GM21360 (cell line): ENCODE measurements around the gene P2RX7.

Source experiments
- ATAC-seq: cut with Tn5 transposase; IDR thresholded peaks from one replicate; pipeline ENCODE4 v1.9.1; 2021; ENCODE audit warnings: mild to moderate bottlenecking, moderate library complexity; ENCODE audit not compliant: unreplicated experiment

Gene P2RX7

DNA sequence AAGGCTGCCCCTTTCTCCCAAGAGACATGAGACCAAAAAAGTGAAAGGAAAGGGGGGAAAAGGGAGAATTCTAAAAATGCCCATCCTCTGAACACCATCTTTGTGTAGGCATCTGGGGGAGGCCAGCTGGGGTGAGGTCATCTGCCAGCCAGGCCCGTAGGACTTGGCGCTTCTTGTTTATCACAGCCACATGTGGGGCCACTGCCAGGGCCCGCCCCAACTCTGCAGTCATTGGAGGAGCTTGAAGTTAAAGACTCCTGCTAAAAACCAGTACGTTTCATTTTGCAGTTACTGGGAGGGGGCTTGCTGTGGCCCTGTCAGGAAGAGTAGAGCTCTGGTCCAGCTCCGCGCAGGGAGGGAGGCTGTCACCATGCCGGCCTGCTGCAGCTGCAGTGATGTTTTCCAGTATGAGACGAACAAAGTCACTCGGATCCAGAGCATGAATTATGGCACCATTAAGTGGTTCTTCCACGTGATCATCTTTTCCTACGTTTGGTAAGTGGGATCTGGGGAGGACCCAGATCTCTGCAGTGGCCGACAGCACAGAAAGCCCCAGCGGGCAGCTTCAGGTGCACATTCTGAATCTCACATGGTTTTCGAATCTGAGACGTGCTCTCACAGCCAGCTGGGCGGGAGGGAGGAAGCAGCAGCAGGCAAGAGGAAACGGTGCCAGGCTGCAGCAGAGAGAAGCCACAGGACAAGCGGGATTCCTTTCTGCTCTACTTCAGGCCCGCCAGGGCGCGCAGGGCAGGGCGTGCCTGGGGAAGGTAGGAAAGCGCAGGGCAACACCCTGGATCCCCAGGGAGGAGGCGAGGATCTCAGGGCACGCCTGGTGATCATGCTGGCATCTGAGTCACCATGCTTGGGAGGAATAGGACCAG, at the start of gene P2RX7:
P2RX7 (plus strand) TSS at position 276 of the 881 bp plus-strand sequence; CDS start at position 371, 95 bp downstream.
- no peak for ATAC-seq

DNA sequence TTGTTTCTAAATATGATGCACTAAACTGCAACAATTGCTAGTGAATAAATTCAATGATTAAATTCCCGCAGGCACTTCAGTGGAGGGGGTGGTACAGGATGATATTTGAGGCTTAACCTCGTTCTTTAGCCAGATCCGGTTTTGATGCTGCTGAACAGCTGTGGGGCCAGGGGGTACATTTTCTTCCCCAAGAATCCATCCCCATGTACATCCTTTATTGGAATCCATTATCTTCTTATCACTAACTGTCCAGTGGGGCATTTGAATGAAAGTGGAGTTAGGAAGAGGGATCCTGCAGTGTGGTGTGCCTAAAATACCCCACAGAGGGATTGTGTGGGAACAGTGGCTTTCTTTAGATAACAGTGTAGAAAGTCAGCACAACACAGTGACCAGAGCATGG, 48.4 kb upstream of the P2RX7 start:
- no peak for ATAC-seq

DNA sequence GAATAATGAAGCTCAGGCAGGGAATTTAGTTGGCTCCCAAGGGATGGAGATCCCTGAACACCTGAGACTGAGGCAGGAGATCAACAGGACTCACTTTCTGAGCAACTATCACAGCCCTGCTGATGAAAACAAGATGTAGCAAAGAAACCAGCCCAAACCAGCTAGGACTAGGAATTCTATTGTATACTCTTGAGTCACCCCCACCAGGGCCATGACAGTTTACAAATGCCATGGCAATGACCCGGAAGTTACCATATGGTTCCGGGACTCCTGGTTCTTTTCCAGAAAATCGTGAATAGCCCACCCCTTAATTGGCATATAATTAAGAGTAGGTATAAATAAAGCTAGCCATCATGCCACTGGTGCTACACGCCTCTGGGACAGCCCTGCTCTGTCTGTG, 47.6 kb upstream of the P2RX7 start:
- no peak for ATAC-seq

DNA sequence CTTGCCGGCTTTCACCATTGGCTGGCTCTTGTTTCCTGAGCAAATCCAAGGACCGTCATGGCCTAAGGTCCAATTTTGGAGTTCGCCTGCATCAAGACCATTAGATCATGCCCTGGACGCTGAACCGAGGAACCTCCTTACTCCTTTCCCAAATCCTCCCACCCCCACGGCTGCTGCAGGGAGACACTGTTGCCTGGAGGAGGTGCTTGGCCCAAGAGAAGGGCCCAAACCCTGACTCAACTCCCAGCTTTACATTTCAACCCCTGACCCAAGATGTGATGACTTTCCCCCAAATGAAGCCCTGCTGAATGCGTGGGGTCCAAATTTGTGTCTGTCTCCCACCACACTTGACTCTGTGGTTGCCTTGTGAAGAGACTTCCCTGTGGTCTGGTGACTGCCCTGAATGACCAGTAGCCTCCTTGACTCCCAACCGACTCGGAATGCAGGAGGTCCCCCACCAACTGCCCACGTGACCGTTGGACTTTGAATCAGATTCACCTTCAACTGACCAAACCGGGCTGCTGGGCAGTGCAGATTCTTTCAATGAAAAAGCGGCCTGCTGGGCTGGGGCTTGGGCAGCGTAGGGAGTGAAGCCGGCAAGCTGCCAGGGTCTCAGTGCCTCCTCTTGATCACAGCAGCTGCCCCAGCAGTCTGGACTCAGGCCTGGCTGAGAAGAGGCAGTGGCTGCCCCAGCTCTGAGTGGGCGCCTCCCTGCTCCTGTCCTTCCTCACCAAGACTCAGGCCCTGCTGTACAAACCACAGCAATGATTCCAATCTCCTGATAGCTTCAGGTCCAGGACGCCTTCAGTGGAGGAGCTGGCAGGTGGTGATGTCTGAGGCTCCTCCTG, 46.9 kb upstream of the P2RX7 start:
- no peak for ATAC-seq

DNA sequence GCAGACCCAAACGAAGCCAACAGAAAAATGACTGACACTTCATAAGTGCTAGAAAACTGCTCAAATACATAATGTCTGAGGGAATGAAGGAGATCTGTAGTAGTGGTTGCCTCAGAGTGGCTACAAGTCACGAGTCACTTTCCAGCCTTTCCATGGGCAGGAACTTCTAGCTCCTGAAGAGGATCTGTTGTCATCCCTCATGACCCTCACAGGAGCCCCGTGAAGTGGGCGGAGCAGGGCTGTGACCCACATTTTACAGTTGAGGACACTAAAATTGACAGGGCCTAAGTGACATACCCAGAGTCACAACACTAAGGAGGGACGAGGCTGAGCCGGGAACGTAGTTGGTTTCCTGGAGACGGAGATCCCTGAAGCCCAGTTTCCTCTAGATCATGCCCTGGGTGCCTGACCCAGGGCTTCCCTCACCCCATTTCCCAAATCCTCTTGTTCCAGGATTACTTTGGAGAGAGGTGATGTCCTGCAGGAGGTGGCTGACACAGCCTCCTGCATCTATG, 45.8 kb upstream of the P2RX7 start:
- no peak for ATAC-seq

DNA sequence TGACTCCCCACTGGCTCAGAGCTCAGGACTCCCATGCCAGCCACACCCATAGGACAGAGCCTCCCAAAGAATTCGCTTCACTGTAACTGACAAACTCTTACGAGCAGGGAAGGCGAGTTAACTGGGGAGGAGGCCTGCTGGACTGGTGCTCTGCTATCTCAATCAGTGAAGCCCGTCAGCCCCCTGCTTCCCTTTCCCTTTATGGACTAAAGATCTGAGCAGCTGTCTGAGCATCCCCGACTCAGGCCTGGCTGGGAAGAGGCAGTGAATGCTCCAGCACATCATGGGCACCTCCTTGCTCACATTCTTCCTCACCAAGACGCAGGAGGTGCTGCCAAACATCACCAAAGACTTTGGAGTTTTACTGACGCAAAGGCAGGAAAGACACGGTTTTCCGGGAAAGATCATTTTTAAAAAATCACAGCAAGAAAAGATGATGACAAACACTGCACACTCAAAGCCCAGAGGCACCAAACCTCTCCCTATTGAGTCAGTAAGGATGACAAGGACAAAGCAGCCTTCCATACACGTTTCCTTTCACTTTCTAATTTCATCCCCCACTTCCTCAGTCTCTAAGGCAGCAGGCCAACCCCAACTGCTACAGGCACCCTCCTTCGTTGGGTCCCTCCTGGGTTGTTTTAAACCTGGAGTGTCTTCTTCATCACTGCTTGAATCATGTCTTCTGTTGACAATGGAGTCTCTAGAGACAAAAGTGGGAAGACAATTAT, 45.0 kb upstream of the P2RX7 start:
- ATAC-seq, result no peak

DNA sequence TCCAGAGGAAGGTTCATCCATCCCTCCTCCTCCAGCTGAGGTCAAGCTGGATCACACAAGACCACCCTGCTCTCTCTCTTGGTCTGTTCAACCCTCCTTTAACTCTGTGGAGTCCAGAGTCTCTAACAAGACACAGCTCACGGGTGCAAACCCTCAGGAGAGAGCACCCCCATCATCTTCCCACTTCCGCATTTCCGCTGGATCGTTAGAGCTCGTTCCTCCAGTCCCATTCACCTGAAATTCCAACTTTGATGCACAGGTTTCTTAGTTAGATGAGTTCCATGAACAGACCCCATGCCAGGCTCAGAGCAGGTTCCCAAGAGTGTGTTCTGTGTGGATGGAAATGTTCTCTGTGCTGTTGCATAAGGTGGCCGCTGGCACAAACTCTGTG, 44.5 kb upstream of the P2RX7 start:
- ATAC-seq, result no peak

DNA sequence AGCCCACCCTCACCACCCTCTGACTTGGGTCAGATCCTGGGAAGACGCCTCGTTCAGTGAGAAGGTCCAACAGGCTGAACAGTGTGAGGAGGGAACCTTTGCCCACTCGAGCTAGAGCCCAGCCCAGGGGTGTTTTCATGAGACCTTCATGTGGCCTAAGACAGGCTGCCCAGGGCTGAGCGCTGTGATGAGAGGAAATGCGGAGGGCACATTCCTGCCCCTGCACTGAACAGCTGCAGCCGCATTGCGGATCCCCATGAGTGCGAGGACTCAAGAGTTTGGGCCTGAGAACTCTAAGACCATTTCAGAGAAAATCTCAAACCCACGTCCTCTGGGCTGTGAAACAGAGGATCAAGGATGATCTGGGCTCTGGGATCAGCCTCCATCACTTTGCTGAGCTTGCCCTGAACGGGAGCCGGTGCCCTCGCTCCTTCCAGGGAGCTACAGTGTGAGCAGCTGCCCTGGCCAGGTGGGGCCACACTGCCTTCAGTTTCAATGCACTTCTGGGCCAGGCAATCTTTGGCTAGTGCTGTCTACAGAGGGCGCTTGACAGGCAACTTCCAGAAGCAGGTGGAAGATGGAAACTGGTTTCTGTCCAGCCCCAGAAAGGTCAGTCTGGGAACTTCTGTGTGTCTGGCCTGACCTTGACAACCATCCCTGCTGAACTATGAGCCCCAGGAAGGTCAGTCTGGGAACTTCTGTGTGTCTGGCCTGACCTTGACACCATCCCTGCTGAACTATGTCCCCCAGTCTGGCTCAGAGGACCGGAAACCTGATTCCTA, 43.5 kb upstream of the P2RX7 start:
- no peak for ATAC-seq

DNA sequence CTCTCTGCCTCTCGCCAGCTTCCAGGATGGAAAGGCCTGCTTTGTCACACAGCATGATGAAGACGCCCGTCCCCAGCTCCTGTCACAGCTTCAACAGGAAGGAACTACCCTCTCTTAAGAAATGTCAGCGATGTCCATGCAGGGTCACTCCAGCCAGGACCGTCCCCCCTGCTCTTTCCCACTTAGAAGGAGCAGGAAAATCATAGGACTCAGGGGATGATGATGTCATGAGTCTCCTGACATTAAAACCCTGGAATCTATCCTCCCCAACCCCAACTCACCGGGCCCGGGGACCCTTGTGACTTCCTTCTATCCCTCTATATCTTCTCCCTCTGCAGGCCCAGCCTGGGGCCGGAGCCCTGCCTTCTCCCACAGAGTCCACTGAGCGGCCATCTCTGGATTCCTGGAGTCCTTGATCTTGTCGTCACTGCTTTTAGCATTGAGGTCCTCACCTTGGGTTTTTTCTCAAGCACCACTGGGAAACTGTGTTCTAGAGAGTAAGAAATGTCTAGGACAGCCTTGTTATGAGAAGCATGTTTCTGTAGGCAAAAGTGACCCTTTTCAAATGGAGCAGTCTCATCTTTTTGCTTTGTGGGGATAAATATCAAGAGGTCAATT, 42.8 kb upstream of the P2RX7 start:
- ATAC-seq, result no peak

DNA sequence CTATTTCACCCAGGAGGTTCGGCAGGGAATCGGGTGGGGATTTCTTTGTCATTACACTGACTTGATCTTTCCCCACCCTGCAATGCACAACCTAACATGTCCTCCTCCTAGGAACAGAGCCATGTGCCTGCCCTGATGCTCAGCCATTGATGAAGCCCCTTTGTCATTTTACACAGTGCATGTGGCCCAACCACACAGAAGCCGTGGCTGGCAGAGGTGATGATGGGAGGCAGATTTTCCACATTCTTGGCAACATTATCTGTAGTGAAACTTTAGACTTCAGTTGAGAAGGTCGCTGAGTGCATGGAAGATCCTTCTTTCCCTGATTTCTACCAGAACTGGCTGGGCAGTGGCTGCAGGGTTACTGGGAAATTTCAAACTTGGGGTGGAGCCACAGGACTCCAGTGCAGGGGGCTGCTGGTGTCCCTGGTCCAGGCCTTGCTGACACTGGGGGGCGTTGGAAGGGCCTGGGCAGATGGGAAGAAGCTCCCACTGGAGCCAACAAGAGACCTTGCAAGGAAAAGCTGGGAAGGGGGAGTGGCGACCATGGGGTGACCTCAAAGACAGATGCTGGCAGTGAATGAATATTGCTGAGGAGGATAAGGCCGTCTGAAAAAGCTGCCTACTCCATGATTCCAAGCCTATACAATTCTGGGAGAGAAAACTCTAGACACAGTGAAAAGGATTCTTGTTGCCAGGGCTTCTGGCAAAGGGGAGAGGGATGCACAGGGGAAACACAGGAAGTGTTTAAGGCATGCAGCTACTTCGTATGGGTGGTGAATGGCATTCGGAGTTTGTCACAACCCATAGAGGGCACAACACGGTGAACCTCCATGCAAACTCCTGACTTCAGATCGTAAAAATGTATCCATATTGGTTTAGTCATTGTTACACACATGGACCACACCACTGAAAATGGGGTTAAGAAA, 41.8 kb upstream of the P2RX7 start:
- ATAC-seq, result no peak

DNA sequence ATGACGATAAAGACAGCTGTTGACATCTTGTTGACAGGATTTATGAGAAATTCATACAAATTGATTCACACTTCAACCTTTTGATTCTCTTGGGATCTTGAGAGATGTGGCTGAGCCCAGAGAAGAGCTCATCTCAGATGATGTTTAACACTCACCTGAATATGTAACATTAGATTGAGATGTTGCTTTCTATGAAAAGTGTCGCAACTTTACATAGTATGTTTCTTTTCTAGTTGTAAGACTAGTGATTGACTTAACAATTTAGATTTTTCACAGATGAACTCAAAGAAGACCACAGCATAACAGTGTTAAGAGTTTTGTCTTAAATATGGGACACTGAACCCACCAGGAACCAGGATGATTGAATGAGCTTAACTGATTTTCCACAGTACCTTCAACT, 40.6 kb upstream of the P2RX7 start:
- ATAC-seq, result no peak

DNA sequence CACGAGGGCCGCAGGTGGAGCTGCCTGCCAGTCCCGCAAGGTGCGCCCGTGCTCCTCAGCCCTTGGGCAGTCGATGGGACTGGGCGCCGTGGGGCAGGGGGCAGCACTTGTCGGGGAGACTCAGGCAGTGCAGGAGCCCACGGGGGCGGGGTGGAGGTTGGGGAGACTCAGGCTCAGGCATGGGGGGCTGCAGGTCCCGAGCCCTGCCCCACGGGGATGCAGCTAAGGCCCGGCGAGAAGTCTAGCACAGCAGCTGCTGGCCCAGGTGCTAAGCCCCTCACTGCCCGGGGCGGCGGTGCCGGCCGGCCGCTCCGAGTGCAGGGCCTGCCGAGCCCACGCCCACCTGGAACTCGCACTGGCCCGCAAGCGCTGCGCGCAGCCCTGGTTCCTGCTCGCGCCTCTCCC, 39.2 kb upstream of the P2RX7 start:
- ATAC-seq, result no peak

DNA sequence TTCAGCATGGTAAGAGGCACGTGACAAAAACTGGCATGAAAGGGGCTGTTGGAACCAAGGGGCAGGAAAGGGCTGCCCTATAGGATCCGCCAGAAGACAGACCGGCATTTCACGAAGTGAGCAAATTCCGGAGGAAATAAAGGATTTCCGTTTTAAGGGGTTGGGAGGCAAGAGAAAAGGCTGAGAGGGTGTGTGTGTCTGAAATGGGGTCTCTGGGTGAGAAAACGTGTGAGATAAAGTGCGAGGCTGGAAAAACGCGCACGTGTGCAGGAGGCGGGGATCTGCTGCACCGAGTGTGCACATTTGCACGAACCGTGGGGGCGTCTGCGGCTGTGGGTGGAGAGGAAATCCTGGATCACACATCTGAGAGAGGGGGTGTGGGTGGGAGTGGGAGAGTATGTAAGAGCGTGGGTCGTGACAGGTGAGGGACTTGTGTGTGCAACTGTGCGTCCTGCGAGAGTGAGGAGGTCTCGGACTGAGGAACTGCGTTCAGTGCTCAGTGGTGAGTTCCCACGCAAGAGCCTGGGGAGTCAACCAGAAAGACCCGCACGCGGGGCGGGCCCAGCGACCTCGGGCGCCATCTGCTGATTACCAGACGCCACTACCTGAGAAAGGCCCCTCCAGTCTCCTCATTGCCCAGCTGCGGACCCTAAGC, 37.0 kb upstream of the P2RX7 start:
- no peak for ATAC-seq

DNA sequence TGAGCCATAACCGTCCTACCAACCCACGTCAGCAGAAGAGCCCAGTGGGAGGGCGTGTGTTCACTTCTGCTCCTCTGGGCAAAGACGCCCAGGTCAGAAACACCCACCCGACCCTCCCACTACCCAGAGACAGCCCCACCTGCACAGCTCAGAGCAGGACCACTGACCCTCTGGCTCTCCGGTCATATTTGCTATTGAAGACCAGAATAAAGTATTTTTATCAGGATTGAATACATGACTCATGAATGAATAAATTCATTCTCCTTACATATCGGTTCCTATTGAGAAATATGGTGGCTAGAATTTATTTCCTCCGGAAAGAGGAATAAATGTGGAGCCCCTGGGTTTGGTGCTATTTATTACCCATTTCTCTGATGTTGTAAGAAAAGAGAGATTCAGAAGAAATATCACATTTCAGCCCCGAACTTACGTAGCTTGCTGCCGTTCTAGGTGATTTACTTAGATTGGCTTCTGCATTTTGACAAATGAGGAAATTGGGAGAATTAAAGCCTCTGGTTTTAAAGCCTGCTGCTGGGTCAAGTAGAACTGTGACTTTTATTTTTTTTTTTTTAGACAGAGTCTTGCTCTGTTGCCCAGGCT, 36.4 kb upstream of the P2RX7 start:
- ATAC-seq, result no peak

DNA sequence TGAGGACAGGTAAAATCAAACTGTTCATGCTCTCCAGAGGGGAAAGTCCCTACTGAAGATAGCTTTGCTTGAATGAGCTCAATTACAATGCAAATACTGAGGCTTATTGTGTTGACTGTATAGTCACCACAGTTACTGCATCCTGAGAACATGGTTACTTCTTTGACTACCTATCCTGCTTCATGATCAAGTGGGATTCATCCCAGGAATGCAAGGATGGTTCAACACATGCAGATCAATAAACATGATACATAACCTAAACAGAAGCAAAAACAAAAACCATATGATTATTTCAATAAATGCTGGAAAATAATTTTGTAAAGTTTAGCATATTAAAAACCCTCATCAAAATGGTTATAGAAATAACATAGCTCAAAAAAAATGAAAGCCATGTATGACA, 32.9 kb upstream of the P2RX7 start:
- no peak for ATAC-seq

DNA sequence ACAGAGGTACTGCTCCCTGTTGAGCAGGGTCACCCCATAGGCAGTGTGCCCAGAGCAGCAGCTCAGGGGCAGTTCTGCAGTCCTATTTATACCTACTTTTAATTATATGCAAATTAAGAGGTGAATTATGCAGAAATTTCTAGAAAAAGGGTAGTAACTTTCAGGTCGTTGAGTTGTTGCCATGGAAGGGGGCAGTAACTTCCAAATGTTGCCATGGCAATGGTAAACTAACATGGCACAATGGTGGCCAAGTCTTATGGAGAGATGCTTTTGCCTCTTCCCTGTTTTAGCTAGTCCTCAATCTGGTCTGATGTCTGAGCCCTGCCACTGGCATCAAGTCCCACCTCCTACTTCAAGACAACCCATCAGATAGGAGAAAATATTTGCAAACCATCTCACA, 30.4 kb upstream of the P2RX7 start:
- no peak for ATAC-seq

DNA sequence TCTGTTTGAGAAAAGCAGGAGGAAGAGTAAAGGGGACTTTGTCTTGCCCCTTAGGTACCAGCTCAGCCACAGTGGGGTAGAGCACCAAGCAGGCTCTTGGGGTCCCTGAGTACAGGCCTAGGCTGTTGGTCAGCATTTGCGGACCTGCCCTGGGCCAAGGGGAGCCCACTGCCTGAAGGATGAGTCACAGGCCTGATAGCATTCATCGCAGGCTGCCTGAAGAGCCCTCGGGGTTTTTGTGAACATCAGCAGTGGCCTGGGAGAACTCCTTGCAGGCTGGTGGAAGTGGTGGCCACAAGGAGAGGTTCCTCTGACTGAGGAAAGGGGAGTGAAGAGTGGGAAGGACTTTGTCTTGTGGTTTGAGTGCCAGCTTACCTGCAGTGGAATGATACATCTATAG, 25.0 kb upstream of the P2RX7 start:
- no peak for ATAC-seq

DNA sequence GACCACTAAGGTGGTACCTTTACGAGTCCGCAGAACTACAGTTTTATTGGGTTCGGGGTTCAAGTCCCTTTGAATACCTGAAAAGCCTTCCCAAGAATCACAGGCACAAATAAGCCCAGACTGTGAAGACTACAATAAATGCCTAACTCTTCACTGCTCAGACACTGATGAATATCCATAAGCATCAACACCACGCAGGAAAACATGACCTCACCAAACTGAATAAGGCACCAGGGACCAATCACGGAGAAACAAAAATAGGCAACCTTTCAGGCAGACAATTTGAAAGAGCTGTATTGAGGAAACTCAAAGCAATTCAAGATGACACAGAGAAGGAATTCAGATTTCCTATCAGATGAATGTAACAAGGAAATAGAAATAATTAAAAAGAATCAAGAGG, 24.2 kb upstream of the P2RX7 start:
- ATAC-seq, result no peak
